Natural killer cell (primary cell): ENCODE results near the gene MARVELD1. TPM values are rescaled to one million over a fixed set of nuclear protein-coding genes. Genes with fewer than 3 reads are reported as not detected.

Source experiments
- ATAC-seq, 3 donors: fragments of 150-1000 bp in 2 of 3; fragments of 200-7000 bp in 1 of 3; cut with Tn5 transposase; 1 replicate in 1 of 3; 2 replicates in 2 of 3; pipeline ENCODE4 v1.10.0; 2021; ENCODE audit warnings: mild to moderate bottlenecking in 2 of 3, moderate library complexity in 2 of 3
- DNase-seq, 2 donors: peaks; one replicate each; pipeline versions ENCODE4 v3.0.0 to v3.0.0-alpha.2; 2013 to 2021; ENCODE audit warnings: mixed read lengths in 1 of 2
- H3K27ac ChIP-seq: one replicate; pipeline ENCODE4 v1.5.1; 2013; ENCODE audit warnings: mild to moderate bottlenecking, low read length
- H3K27me3 ChIP-seq: one replicate; pipeline ENCODE4 v1.6.1; 2013; ENCODE audit warnings: low read length; ENCODE audit not compliant: control insufficient read depth, insufficient read depth
- H3K36me3 ChIP-seq: one replicate; pipeline ENCODE4 v1.6.1; 2013; ENCODE audit warnings: low read length; ENCODE audit not compliant: control insufficient read depth, insufficient read depth
- H3K4me1 ChIP-seq: one replicate; pipeline ENCODE4 v1.6.1; 2013; ENCODE audit warnings: low read length; ENCODE audit not compliant: control insufficient read depth, insufficient read depth
- H3K4me3 ChIP-seq: one replicate; pipeline ENCODE4 v1.5.1; 2013; ENCODE audit warnings: low read length
- H3K9me3 ChIP-seq: one replicate; pipeline ENCODE4 v1.6.1; 2013; ENCODE audit warnings: low read length; ENCODE audit not compliant: control insufficient read depth, insufficient read depth
- H3K27ac Mint-ChIP-seq, 2 donors: one replicate each; pipeline ENCODE4 v1.8.0; 2022; ENCODE audit warnings: mild to moderate bottlenecking in 2 of 2, mixed read lengths in 2 of 2, moderate library complexity in 1 of 2
- H3K27me3 Mint-ChIP-seq, 2 donors: one replicate each; pipeline ENCODE4 v1.8.0; 2022; ENCODE audit warnings: low read depth in 2 of 2, mixed read lengths in 2 of 2
- H3K36me3 Mint-ChIP-seq: one replicate; pipeline ENCODE4 v1.8.0; 2022; ENCODE audit warnings: mixed read lengths
- H3K4me1 Mint-ChIP-seq, 2 donors: one replicate each; pipeline ENCODE4 v1.8.0; 2022; ENCODE audit warnings: mixed read lengths in 2 of 2
- H3K4me3 Mint-ChIP-seq: one replicate; pipeline ENCODE4 v1.8.0; 2022; ENCODE audit warnings: mild to moderate bottlenecking, moderate library complexity, mixed read lengths
- H3K9me3 Mint-ChIP-seq, 2 donors: one replicate each; pipeline ENCODE4 v1.8.0; 2022; ENCODE audit warnings: mixed read lengths in 2 of 2
- CTCF ChIP-seq: fragments of 200-600 bp; IDR thresholded peaks from one replicate; pipeline ENCODE4 v1.8.0; 2022; ENCODE audit warnings: antibody characterized with exemption
- WGBS: methylation state at CpG from one replicate; pipeline ENCODE4 v1.1.7; 2013; ENCODE audit warnings: missing lambda C conversion rate; ENCODE audit not compliant: insufficient coverage; 5-methylcytosine and 5-hydroxymethylcytosine counted together
- intact Hi-C: fragments of 100-400 bp; cut with micrococcal nuclease; formaldehyde crosslinking; loops from one replicate; pipeline ENCODE4 v1.14.2; 2022
- total RNA-seq, 4 donors: library from RNA; stranded (reverse); fragments of 120-200 nt in 1 of 4; gene quantifications; one replicate each; pipeline versions ENCODE4 v1.2.3 to v1.2.4, GENCODE V29; 2013 to 2022

MARVELD1 gene
- total RNA-seq, 3 donors from 2014 or later (not counting 1 experiment from before 2014, with no cell fraction given), result 0.40 to 0.84 (median 0.40) TPM

GRCh38 chr10:97759946-97760345, 46.4 kb downstream of the MARVELD1 start:
- TF ChIP-seq CTCF, result no peak
- Mint-ChIP-seq H3K4me1 (peaks cover 0 to 5% of the 10 kb centered on the region in 2 donors), H3K27me3 (no peaks in the 10 kb centered on the region), H3K36me3 (peaks cover 4% of the 10 kb centered on the region), H3K4me3 (no peak overlapping the region), H3K9me3 (no peaks in the 10 kb centered on the region), H3K27ac (no peak overlapping the region)
- no peak for DNase-seq
- no peak overlapping the region for H3K4me3 ChIP-seq
- no peaks in the 10 kb centered on the region for H3K27me3 ChIP-seq
- ATAC-seq, result no peak
- intact Hi-C loops, result loop anchor here (2.0 kb wide), 1 partner anchor 269 kb away; no protein-coding TSS in a partner anchor
- no peaks in the 10 kb centered on the region for H3K4me1 ChIP-seq
- WGBS, result 79% methylated on average over 5 of the region's 5 CpGs
- no peak overlapping the region for H3K27ac ChIP-seq
- H3K36me3 ChIP-seq, result peaks cover 67% of the 10 kb centered on the region
- no peaks in the 10 kb centered on the region for H3K9me3 ChIP-seq

GRCh38 chr10:97760461-97761257, 47.1 kb downstream of the MARVELD1 start:
- intact Hi-C loops, result no loop called here
- 95% methylated on average over 11 of the region's 11 CpGs for WGBS
- Histone ChIP-seq H3K27ac (no peak overlapping the region), H3K27me3 (no peaks in the 10 kb centered on the region), H3K4me3 (no peak overlapping the region), H3K4me1 (no peaks in the 10 kb centered on the region), H3K36me3 (peaks cover 59% of the 10 kb centered on the region), H3K9me3 (no peaks in the 10 kb centered on the region)
- Mint-ChIP-seq H3K4me1 (peaks cover 0 to 5% of the 10 kb centered on the region in 2 donors), H3K27ac (no peak overlapping the region), H3K27me3 (no peaks in the 10 kb centered on the region), H3K4me3 (no peak overlapping the region), H3K9me3 (no peaks in the 10 kb centered on the region), H3K36me3 (no peaks in the 10 kb centered on the region)
- ATAC-seq (no peak), DNase-seq (no peak)
- TF ChIP-seq CTCF, result no peak

- Mint-ChIP-seq H3K27ac (no peak overlapping the region), H3K27me3 (no peaks in the 10 kb centered on the region), H3K4me3 (no peak overlapping the region), H3K4me1 (peaks cover 0 to 5% of the 10 kb centered on the region in 2 donors), H3K36me3 (no peaks in the 10 kb centered on the region), H3K9me3 (no peaks in the 10 kb centered on the region)
- Histone ChIP-seq H3K27ac (no peak overlapping the region), H3K27me3 (no peaks in the 10 kb centered on the region), H3K4me3 (no peak overlapping the region), H3K9me3 (no peaks in the 10 kb centered on the region), H3K36me3 (peaks cover 52% of the 10 kb centered on the region), H3K4me1 (no peaks in the 10 kb centered on the region)
- DNase-seq (no peak), ATAC-seq (no peak)
- WGBS, result 98% methylated on average over 8 of the region's 8 CpGs
- intact Hi-C loops, result no loop called here
- no peak for TF ChIP-seq CTCF
These were observed 47.9 kb downstream of the MARVELD1 start for GRCh38 chr10:97761331-97761865.
